Ovary (tissue), 9 donors: ENCODE results near the gene ABCG1. TPM values are rescaled to one million over a fixed set of nuclear protein-coding genes. Genes with fewer than 3 reads are reported as not detected.

ENCODE experiments used
- DNase-seq, 5 donors: peaks; one replicate each; pipeline ENCODE4 v3.0.0-alpha.2; 2019 to 2020
- H3K27ac ChIP-seq, 2 donors: fragments of 200-600 bp; one replicate each; pipeline versions ENCODE4 v1.5.1 to v1.8.0; 2019 to 2022
- H3K27me3 ChIP-seq: fragments of 200-600 bp; one replicate; pipeline ENCODE4 v1.8.0; 2022
- H3K36me3 ChIP-seq: fragments of 200-600 bp; sonication (generic); one replicate; pipeline ENCODE4 v1.5.1; 2019
- H3K4me1 ChIP-seq: one replicate; pipeline ENCODE4 v1.8.1; 2013; ENCODE audit warnings: mild to moderate bottlenecking, moderate library complexity; ENCODE audit not compliant: insufficient read depth
- H3K4me3 ChIP-seq: fragments of 200-600 bp; sonication (generic); one replicate; pipeline ENCODE4 v1.5.1; 2017
- H3K9me3 ChIP-seq, 2 donors: fragments of 200-600 bp in 1 of 2; sonication (generic) in 1 of 2; one replicate each; pipeline versions ENCODE4 v1.5.1 to v1.8.1; 2013 to 2019; ENCODE audit warnings: mild to moderate bottlenecking in 1 of 2, moderate library complexity in 1 of 2
- CTCF ChIP-seq, 3 donors: fragments of 450-650 bp in 2 of 3; fragments of 200-600 bp in 1 of 3; IDR thresholded peaks; one replicate each; pipeline versions ENCODE4 v1.5.1 to v1.8.0; 2016 to 2022; ENCODE audit warnings: antibody characterized with exemption in 3 of 3, mild to moderate bottlenecking in 1 of 3
- EP300 ChIP-seq: sonication (generic); formaldehyde crosslinking; IDR thresholded peaks from one replicate; pipeline ENCODE4 v1.6.1; 2017; ENCODE audit warnings: antibody characterized with exemption
- POLR2A ChIP-seq: fragments of 450-650 bp; IDR thresholded peaks from one replicate; pipeline ENCODE4 v1.6.1; 2017; ENCODE audit warnings: antibody characterized with exemption, mild to moderate bottlenecking, moderate library complexity
- WGBS, 3 donors: extraction: QIAGEN DNeasy Blood & Tissue Kit in 1 of 3; methylation state at CpG; one replicate each; pipeline versions ENCODE4 v1.1.5 to v1.1.7; 2013 to 2017; 5-methylcytosine and 5-hydroxymethylcytosine counted together
- intact Hi-C, 4 donors: fragments of 100-400 bp; cut with DNase I; formaldehyde crosslinking; loops; one replicate each; pipeline versions ENCODE4 v1.11.0 to v1.15.1; 2022 to 2023
- polyA plus RNA-seq, 2 donors: library from polyadenylated mRNA; stranded (reverse); fragments of 200-250 nt in 1 of 2; fragments of 350-450 nt in 1 of 2; fragmentation: Illumina TruSeq in 1 of 2; extraction: RNeasy Lipid Tissue Mini Kit (QIAGEN cat#74804) in 1 of 2; gene quantifications; one replicate each; pipeline ENCODE4 v1.2.3, GENCODE V29; 2013 to 2014
- total RNA-seq, 7 donors: library from RNA; depleted of rRNA in 2 of 7; stranded (reverse); fragments of >200 nt in 2 of 7; fragmentation: NEBNext Ultra II Directional in 3 of 7; extraction: Animal tissue kit (Norgen Biotek cat#: 25700) in 3 of 7; gene quantifications; one replicate each; pipeline versions ENCODE4 v1.1.0 to v1.2.4, GENCODE V29; 2016 to 2023
- donor health status: DM: no; HTN: no; CAD: no; lungs with moderate emphysema.
- donor health status: DM: no; HTN: no; CAD: no.
- donor health status: Bipolar disorder and iron deficiency.
- donor health status: DM: yes; HTN: yes; CAD: no.
- donor health status: DM: no; HTN: no; CAD: no.
- donor health status: DM: yes; HTN: yes; CAD: no.

ABCG1 gene
- total and polyA plus RNA-seq, 9 donors = 4.3 to 14.9 (median 5.8) TPM

DNA sequence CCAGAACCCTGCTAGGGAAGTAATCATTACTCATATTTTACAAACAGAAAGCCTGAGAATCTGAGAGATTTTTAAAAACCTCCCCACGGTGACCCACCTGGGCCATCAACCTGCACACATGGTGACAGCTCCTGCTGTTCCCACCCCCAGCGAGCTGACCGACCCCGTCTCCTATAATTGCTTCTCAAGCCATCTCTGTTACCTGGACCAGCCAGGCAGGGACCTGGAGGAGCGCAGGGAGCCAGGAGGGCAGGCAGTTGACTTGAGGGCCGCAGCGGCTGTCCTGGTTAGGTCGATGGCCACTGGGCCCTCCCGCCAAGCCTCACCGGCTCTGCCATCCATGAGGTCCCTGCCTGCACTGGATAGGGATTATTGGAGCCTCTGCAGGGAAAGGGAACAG is 124.2 kb downstream of the ABCG1 start:
- 74 to 94% (median 78%) methylated on average over 10 of the region's 10 CpGs for WGBS, 3 donors
- Histone ChIP-seq H3K27ac (no peak overlapping the region), H3K9me3 (no peaks in the 10 kb centered on the region), H3K4me3 (no peak overlapping the region), H3K4me1 (no peaks in the 10 kb centered on the region), H3K27me3 (no peaks in the 10 kb centered on the region), H3K36me3 (no peaks in the 10 kb centered on the region)
- no peak for DNase-seq
- intact Hi-C loops = no loop called here
- TF ChIP-seq CTCF (IDR thresholded peaks at IDR 0.05) = no peak
- no peak for TF ChIP-seq POLR2A
- no peak for TF ChIP-seq EP300

- no peaks in the 10 kb centered on the region for H3K27me3 ChIP-seq
- no peak overlapping the region for H3K4me3 ChIP-seq
- intact Hi-C loops = no loop called here
- no peak overlapping the region for H3K27ac ChIP-seq
- DNase-seq = no peak
- H3K4me1 ChIP-seq = no peaks in the 10 kb centered on the region
- H3K9me3 ChIP-seq = no peaks in the 10 kb centered on the region
- no peaks in the 10 kb centered on the region for H3K36me3 ChIP-seq
- WGBS, 3 donors = 80 to 85% (median 81%) methylated on average over 6 of the region's 6 CpGs
- no peak for TF ChIP-seq POLR2A
- TF ChIP-seq EP300 = no peak
- no peak for TF ChIP-seq CTCF (IDR thresholded peaks at IDR 0.05)
Observed at GRCh38 chr21:42343556-42343955, 124.6 kb downstream of the ABCG1 start.

DNA sequence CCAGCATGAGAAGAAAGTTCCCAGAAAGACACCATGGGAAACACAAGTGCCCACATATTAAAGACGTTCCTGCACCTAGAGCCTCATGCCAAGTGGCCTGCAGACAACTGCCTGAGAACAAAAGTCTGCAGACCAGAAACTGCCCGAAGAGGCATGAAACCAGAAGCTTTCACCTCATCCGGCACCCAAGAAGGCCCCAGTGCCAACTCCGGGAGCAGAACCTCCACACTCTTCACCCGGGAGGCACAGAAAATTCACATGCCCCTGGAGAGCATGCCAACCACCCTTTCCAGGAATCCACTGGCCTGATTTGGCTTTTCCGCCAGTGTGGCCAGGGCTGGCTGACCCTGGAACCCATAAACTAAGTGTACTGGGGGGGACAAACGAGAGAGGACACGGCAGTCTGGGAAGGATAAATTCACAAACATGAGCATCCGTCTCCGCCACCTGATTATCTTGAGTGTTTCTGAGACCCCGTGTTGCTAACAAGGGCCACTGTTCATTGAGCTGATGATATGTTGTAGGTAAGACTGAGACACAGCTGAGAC is 125.1 kb downstream of the ABCG1 start:
- no peak for DNase-seq
- intact Hi-C loops = no loop called here
- TF ChIP-seq EP300 (no peak), CTCF (IDR thresholded peaks at IDR 0.05) (no peak), POLR2A (no peak)

DNA sequence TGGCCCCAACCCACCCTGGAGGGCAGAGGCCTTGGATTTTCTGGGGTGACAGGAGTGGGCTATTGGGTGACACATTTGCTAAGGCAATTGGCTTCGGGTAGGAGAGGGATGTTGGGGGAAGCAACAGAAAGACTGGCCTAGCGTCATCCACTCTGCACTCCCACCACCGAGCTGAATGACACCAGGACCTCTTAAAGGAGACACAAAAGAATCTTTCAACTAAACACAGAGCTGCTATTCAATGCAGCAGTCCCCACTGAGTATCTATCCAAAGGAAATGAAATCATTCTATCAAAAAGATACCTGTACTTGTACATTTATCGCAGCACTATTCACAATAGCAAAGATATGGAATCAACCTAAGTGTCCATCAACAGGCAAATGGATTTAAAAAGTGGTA is 125.7 kb downstream of the ABCG1 start:
- TF ChIP-seq CTCF (IDR thresholded peaks at IDR 0.05) (no peak), POLR2A (no peak), EP300 (no peak)
- H3K27ac ChIP-seq = no peak overlapping the region
- no peaks in the 10 kb centered on the region for H3K9me3 ChIP-seq
- H3K27me3 ChIP-seq = no peaks in the 10 kb centered on the region
- no peaks in the 10 kb centered on the region for H3K4me1 ChIP-seq
- no peak overlapping the region for H3K4me3 ChIP-seq
- no peak for DNase-seq
- H3K36me3 ChIP-seq = no peaks in the 10 kb centered on the region
- intact Hi-C loops = no loop called here
- 58 to 68% (median 65%) methylated on average over 4 of the region's 4 CpGs for WGBS, 3 donors

More for the DNA sequence above, 125.1 kb downstream of the ABCG1 start:
- Histone ChIP-seq H3K4me3 (no peak overlapping the region), H3K27ac (no peak overlapping the region), H3K9me3 (no peaks in the 10 kb centered on the region), H3K4me1 (no peaks in the 10 kb centered on the region), H3K27me3 (no peaks in the 10 kb centered on the region), H3K36me3 (no peaks in the 10 kb centered on the region)
- 83 to 87% (median 85%) methylated on average over 11 of the region's 11 CpGs for WGBS, 3 donors

DNA sequence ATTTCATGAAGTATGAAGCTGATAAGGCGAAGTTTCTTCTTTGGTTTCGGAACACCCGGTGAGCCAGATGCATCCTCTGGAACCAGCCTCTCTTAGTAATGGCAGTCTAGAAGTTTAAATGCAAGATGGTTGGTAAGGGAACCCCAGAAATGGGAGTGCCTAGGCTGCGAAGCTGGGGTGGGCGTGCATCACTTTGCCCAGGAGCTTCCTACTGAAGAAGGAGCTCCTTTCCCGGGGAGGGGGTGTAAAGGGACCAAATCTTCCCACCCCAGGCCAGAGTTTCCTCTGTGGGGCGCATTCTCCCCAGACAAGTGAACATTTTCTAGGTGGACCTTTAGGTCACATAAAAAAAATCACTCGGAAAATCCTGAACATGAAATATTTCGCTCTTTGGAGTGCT is 127.5 kb downstream of the ABCG1 start:
- Histone ChIP-seq H3K36me3 (no peaks in the 10 kb centered on the region), H3K4me1 (no peaks in the 10 kb centered on the region), H3K9me3 (no peaks in the 10 kb centered on the region), H3K27me3 (no peaks in the 10 kb centered on the region), H3K27ac (no peak overlapping the region), H3K4me3 (no peak overlapping the region)
- TF ChIP-seq POLR2A (no peak), CTCF (IDR thresholded peaks at IDR 0.05) (no peak), EP300 (no peak)
- WGBS, 3 donors = 86 to 92% (median 91%) methylated on average over 9 of the region's 9 CpGs
- no peak for DNase-seq
- intact Hi-C loops = no loop called here
